ENCODE results near the gene CYTH4. TPM values are rescaled to one million over a fixed set of nuclear protein-coding genes. Genes with fewer than 3 reads are reported as not detected.

CYTH4 gene
- polyA plus RNA-seq, 3 donors, result 2.4 to 3.0 (median 2.8) TPM

Other genes with a start within 250 kb of the CYTH4 start
- gene KCTD17, start 230.8 kb upstream of the CYTH4 start, polyA plus RNA-seq (ENCODE audit: insufficient read length in 3 of 3), result 10 to 100 TPM; 22.6 to 26.7 (median 24.5) TPM
- under 1 TPM; 0.17 to 0.21 (median 0.21) TPM for gene TMPRSS6, start 172.8 kb upstream of the CYTH4 start, polyA plus RNA-seq (ENCODE audit: insufficient read length in 3 of 3)
- gene IL2RB, start 132.6 kb upstream of the CYTH4 start, polyA plus RNA-seq (ENCODE audit: insufficient read length in 3 of 3), result 1 to 10 TPM in 2 of 3 donors, under 1 TPM in 1; 0.94 to 1.1 (median 1.0) TPM
- gene C1QTNF6, start 94.3 kb upstream of the CYTH4 start, polyA plus RNA-seq (ENCODE audit: insufficient read length in 3 of 3), result 10 to 100 TPM; 25.3 to 29.0 (median 26.2) TPM
- gene SSTR3, start 70.0 kb upstream of the CYTH4 start, polyA plus RNA-seq (ENCODE audit: insufficient read length in 3 of 3), result 1 to 10 TPM in 1 of 3 donors, under 1 TPM in 2; 0.79 to 1.2 (median 0.83) TPM
- 1 to 10 TPM; 5.7 to 6.9 (median 5.9) TPM for gene RAC2, start 38.2 kb upstream of the CYTH4 start, polyA plus RNA-seq (ENCODE audit: insufficient read length in 3 of 3)
- gene ELFN2, start 145.0 kb downstream of the CYTH4 start, polyA plus RNA-seq (ENCODE audit: insufficient read length in 3 of 3), result 1 to 10 TPM in 1 of 3 donors, under 1 TPM in 2; 0.65 to 1.4 (median 0.86) TPM
- 1 to 10 TPM; 4.6 to 8.4 (median 6.3) TPM for gene MFNG, start 203.9 kb downstream of the CYTH4 start, polyA plus RNA-seq (ENCODE audit: insufficient read length in 3 of 3)
- 10 to 100 TPM; 16.2 to 18.0 (median 16.4) TPM for gene CARD10, start 236.9 kb downstream of the CYTH4 start, polyA plus RNA-seq (ENCODE audit: insufficient read length in 3 of 3)

Data from right renal cortex interstitium (tissue), 3 donors.